Stimulated activated CD8-positive, alpha-beta memory T cell treated with anti-CD3 and anti-CD28 coated beads, Interleukin-4, amount 100 ng/mL, for 24 hours (primary cell): Measurements from ENCODE around the gene MRPL34.
"Not testable (repeated sequence)": the region's sequence is repeated elsewhere in the genome, so short reads cannot be mapped to it uniquely, and the experiment has no call there.

Experiments
- DNase-seq: peaks from one replicate; pipeline ENCODE4 v3.0.0-alpha.2; 2020; ENCODE audit warnings: low read depth

The MRPL34 gene

DNA sequence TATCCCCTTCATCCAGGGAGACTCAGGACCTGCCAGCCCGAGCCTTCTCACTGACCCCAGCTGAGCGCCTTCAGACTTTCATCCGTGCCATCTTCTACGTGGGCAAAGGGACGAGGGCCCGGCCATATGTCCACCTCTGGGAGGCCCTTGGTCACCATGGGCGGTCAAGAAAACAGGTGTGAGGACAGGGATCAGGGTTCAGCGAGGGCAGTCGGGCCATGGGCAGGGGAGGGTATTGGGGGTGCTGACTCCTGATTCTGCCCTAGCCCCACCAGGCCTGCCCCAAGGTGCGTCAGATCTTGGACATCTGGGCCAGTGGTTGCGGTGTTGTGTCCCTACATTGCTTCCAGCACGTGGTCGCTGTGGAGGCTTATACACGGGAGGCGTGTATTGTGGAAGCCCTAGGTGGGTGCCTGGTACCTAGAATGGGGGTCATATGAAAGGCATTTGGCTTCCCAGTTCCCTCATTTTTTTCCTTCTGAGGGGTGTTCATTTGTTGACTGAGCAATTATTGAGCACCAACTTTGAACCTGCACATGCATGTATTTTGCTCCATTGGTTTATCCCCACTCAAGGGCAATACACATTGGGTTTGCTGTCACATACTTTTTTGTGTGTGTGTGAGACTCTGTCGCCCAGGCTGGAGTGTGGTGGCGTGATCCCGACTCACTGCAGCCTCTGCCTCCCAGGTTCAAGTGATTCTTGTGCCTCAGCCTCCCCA lies 20.1 kb upstream of the MRPL34 start:
- no peak for DNase-seq

DNA sequence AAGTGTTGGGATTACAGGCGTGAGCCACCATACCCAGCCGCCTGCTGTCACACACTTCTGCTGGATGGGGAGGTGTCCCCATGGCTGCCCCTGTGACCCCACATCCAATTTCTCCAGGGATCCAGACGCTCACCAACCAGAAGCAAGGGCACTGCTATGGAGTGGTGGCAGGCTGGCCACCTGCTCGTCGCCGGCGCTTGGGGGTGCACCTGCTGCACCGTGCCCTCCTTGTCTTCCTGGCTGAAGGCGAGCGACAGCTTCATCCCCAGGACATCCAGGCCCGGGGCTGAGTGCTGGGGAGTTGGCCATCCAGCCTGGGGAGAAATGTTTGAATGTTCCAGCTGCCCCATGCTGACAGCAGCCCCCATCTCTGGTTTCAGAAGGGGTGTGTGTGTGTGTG lies 19.4 kb upstream of the MRPL34 start:
- no peak for DNase-seq

DNA sequence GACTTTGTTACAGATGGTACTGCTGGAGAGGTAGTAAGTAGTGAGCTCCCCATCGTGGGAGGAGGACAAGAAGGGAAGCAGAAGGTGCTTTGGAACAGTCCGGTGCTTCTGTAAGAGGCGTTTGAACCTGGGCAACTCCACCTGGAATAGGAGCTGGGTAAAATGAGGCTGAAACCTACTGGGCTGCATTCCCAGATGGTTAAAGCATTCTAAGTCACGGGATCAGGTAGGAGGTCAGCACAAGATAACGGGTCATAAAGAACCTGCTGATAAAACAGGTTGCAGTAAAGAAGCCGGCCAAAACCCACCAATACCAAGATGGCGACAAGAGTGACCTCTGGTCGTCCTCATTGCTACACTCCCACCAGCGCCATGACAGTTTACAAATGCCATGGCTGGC lies 18.9 kb upstream of the MRPL34 start:
- no peak for DNase-seq

DNA sequence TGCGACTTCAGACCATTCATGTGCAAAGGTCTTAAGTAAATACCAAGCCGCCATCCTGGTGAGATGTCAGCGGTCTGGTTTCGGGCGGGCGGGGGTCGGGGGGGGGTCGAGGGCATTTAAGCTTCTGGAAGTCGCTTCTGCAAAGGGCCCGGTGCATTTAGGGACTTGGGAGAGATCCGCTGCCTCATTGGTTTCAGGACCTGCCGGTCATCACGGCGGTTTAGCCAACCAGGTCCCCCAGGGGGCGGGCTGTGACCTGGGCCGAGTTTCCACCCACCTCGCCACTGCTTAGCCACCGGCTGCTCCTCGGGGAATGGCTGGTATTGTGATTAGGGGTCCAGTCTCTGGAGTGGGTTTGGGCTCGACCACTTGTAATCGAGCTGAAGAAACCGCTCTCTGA lies 16.2 kb upstream of the MRPL34 start:
- peak; percentile 45 for DNase-seq

DNA sequence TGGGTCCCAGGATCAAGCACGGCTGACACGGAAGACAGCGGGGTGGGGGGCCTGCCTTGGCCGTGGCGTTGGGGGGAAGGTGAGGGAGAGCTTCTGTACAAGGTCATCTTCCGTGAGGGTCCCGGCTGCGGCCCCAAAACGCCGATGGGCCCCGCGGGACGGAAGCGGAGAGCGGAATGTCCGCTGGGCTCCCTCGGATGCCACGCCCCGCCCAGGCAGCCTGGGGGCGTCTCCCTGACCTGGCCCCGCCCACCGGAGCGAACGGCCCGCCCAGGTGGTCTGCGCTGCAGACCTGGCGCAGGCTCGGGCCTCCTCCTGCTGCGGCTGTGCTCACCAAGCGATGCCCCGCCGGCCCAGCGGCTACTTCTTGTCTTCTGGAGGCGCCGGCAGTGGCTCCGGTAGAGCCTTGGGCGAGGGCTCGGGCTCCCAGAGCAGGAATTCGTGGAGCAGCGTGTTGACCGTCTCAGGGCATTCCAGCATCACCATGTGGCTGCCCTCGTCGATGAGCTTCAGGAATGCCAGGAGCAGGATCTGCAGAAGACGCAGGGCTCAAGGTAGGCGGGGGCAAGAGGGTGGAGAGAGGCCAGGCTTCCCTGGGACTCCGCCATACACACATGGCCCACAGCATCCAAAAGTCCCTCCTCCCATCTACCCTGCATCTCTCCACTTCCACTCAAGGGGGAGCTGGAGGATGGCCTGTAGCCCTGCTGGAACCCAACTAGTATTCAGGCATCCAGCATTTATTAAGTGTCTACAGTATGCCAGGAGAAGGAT lies 13.2 kb upstream of the MRPL34 start:
- DNase-seq, result peak; percentile 70

DNA sequence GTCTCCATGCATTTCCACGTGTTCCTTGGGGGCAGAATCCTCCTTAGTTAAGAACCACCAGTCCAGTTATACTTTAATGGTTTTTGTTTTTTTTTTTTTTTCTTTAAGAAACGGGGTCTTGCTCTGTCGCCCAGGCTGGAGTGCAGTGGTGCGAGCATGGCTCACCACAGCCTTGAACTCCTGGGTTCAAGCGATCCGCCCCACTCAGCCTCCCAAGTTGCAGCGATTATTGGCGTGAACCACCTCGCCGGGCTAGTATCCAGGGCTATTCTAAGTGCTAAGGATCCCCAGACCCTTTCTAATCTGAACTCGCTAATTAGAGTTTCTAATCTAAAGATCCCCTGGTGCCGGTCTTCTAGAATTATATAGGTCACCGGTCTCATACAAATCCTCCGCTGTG lies 12.1 kb upstream of the MRPL34 start:
- DNase-seq, result no peak

DNA sequence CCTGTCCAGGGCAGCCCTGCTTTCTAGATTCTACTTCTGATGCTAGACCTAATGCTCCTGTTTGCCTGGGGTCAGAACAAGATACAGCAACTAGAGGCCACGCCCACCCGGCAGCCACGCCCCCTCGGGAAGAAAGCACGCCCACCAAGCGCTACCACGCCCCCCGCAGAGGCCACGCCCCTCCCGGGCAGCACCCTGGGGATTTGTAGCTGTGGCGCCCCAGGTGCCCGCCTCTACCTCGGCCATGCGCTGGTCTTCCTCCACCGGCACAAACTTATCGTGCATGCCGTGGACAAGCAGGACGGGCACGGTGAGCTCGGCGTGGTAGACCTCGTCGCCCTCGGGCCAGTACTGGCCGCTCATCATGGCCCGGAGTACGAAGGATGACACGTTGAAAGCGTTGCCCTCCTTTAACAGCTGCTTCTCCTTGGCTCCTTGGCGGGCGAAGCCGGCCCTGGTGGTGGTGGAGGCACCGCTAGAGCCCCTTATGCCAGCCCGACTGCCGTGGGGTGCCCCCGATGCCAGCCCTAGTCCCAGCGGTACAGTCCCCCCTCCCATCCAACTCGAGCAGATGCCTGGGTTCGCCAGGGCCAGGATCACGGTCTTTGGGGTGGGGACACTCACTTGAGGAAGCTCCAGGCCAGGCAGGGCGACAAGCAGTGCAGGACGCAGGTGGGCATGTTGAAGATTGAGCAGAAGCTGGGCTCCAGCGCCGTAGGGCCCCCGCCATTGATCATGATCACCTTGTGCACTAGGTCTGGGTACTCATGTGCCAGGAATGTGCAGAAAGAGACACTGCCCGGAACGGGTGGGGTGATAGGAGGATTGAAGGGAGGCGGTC lies 11.4 kb upstream of the MRPL34 start:
- peak; percentile 38 for DNase-seq

DNA sequence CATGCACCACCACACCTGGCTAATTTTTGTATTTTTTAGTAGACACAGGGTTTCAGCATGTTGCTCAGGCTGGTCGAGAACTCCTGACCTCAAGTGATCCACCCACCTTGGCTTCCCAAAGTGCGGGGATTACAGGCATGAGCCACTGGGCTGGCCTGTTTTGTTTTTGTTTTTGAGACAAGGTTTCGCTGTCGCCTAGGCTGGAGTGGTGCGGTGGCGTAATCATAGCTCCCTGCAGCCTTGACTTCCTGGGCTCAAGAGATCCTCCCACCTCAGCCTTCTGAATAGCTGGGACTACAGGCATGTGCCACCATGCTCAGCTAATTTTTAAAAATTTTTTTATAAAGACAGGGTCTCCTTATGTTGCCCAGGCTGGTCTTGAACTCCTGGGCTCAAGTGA lies 10.1 kb upstream of the MRPL34 start:
- not testable (repeated sequence) for DNase-seq

DNA sequence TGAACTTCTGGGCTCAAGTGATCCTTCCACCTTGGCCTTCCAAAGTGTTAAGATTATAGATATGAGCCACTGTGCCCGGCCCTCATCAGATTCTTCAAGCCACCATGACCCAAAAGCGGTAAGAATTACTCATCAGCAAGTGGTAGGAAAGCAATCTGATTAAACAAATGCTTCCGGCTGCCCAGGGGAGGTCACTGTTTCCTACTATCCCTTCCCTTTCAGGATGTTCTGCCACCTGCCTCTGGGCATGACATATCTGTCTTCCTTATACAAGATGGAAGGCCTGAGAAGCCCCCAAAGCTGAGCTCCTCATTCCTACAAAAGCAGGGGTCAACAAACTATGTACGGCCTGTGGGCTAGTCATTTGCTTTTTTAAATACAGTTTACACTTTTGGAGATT lies 9.4 kb upstream of the MRPL34 start:
- DNase-seq, result no peak

DNA sequence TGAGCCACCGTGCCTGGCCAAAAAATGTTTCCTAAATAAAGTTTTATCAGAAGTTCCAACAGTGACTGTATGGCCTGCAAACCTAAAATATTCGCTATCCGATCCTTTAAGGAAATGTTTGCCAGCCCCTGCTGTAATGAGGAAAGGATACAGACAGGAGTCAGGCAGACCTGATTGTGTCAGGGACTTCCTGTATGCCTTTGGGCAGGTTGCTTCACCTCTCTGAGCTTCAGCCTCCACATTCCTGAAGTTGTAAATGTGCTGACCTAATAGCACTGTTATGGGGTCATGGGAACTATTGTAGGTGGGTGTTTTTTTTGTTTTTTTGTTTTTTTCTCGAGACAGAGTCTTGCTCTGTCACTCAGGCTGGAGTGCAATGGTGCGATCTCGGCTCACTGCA lies 8.7 kb upstream of the MRPL34 start:
- no peak for DNase-seq

DNA sequence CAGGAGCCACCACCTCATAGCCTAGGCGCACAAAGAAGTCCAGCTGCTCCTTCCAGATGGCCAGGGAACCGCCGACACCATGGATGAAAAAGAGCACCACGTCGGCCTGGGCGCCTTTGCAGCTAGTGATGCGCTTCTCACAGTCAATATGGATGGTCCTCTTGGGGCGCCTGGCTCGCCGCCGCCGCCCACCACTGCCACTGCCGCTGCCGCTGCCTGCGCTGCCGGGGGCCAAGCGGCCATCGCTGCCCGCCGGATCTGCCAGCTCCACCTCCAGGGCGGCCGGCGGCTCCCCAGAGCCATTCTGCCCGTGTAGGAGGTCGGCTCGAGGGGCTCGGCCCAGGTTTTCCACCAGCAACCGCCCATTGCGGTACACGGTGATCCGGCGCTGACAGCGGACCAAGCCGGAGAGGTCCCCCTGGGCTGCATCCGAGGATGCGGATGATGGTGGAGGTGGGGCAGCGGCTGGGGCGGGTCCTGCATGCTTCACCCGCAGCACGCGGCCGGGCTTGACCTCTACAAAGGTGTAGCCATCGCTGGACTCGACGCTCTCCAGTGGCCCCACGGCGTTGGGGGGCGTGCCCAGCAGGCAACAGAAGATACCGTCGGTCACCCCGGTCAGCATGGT lies 4.6 kb upstream of the MRPL34 start:
- no peak for DNase-seq

DNA sequence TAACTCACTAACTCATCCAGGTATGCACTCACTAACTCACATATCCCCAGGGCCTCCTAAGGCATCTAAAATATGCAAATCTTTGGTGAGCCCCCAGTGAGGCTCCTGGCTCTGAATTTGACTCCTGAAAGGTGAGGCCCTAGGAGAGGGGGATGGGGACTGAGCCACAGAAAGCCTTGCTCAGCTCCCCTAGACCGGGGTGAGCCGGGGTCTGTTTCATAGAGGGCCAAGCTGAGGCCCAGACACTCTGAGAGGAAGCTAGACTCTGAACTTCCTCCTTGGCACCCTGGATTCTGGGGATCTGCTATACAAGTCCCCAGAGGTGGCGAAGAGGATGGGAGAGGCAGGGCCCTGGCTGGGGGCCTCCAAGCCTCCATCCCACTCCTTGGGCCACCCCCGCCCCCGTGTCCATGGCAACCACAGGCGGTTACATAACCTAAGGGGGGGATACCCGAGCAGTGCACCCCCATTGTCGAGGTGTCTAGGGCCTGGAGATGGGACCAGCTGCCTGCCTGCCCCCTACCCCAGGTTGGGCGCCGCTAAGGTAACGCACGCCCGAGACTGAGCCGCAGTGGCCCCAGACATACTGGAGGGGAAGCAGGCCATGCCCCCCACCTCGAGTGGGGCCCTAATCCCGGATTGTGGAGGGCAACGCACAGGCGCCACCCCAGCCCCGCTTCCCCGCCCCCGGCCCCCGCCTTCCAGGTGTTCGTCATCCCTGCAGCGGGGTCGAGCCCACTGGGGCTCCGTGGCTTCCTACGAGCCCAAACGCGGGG lies 3.1 kb upstream of the MRPL34 start:
- DNase-seq, result no peak

DNA sequence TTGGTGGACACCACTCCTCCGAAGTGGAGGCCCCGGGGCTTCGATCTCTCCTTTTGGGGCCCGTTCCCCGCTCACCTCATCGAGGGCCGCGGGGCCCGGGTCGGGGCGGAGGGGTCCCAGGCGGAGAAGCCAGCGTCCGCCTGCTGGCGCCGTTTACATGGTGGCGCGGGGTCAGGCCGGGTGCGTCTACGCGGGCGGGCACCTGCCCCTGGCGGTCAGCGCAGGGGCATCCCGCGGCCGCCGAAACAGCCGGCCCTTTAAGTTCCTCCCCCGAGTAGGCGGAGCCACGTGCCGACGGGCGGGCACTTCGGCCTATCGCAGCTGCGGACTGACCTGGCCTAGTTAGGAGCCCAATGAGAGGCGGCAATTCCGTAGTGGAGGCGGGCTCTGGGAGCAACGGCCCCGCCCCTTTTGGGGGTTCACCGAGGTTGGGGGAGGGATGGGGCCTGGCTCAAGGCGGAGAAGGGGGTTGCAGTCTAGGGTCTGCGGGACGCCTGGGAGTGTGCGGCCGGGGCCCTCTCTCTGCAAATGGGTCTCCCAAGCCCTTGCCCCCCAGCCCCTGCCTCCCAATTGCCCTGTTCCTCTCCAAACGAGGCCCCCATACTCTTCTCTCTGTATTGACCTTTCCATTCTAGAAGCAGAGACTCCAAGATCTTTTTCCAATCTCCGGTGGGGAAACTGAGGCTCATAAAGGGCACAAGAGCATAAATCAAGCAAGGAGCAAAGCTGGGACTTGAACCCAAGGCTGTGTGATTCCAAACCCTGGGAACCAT lies 2.3 kb upstream of the MRPL34 start, which contains the start of gene ABHD8:
TSS of gene ABHD8 (minus strand) at position 259 of the 773 bp plus-strand sequence. CDS start 1,809 bp downstream, outside the sequence.
- DNase-seq, result peak; percentile 91

DNA sequence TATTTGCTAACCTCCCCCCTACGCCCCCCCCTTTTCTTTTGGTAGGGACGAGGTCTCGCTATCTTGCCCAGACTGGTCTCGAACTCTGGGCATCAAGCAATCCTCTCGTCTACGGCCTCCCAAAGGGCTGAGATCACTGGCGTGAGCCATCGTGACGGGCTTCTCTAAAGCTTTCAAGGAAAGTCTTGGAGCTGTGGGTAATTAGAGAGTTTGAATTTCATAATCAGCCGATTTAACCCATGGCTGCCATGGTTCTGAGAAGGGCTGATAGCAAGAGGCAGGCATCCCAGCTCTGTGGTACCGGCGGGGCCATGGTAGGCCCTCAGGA lies 1.8 kb upstream of the MRPL34 start:
- no peak for DNase-seq

DNA sequence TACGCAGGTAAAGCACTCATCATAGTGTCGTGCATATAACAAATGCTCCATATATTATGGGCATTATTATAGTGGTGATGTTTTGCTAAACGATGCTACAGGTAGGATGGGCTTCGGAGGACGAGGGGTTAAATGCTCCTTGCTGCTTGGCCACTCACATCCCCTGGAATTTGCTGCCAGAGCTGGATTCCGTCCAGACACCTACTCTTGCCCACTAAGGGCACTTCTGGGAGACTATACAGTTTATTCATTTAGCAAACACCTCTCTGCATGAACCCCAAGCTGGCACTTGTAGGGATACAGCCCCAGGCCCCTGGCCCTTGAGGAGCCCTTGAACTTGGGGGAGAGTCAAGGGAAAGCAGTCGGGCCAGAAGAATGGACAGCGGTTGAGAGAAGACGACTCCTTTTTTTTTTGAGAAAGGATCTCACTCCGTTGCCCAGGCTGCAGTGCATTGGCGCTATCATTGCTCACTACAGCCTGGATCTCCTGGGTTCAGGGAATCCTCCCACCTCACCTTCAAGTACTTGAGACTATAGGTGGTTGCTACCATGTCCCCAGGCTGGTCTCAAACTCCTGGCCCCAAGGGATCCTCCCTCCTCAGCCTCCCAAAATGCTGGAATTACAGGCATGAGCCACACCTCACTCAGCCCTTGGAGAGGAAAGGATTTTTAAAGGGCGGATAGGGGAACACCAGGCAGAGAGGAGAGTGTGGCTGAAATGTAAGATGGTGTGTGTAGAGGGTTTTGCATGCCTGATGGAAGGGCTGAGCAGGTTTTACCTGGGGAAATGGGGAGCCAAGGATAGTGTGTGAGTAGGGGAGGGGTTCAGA lies 1.1 kb upstream of the MRPL34 start:
- DNase-seq, result no peak

DNA sequence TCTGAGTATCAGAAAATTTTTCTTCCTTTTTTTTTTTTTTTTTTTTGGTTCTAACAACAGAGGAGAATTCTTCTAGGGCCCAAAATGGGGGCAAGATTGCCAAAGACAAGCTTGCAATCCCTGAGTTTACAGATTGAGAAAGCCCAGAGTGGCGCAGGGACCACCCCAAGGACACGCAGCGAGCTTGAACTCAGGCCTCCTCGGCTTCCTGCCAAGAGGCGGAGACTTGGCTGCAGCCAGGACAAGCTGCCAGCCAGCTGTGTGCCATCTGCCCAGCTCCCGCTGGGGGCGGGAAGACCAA lies 506 bp upstream of the MRPL34 start:
- no peak for DNase-seq

DNA sequence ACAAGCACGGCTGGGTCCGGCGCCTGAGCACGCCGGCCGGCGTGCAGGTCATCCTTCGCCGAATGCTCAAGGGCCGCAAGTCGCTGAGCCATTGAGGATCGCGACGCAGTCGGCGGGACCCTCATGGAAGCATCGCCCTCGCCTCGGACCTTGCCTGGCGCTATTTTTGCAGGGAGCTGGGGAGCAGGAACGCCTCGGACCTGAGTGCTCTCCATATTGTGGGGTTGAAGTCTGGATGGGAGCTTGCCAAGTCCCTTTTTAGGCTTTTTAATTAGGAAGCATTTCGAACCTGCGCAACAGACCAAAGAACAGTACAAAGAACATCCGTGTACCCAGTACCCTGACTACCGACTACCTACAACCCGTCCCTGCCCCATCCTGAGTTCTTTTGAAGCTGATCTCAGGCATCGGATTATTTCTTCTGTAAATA lies 628 bp downstream of the MRPL34 start:
- no peak for DNase-seq

DNA sequence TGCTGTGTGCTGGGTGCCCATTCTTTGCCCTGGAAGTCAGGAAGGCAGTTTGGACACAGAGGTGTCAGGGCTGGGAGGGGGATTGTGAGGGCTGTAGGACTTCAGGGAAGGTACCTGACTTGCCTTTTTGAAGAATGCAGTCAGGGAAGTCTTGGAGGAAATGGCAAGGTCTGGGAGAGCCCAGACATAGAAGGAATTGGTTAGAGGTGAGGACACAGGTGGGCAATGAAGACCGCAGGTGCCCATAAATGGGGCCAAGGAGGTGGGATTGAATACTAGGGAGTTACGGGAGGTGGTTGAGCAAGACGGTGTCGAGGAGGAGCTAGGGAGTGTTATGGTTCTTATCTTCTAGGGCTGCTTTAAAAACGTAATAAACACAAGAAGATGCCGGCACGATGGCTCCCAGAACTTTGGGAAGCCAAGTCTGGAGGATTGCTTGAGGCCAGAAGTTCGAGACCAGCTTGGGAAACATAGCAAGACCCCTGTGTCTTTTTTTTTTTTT lies 2.3 kb downstream of the MRPL34 start:
- no peak for DNase-seq

DNA sequence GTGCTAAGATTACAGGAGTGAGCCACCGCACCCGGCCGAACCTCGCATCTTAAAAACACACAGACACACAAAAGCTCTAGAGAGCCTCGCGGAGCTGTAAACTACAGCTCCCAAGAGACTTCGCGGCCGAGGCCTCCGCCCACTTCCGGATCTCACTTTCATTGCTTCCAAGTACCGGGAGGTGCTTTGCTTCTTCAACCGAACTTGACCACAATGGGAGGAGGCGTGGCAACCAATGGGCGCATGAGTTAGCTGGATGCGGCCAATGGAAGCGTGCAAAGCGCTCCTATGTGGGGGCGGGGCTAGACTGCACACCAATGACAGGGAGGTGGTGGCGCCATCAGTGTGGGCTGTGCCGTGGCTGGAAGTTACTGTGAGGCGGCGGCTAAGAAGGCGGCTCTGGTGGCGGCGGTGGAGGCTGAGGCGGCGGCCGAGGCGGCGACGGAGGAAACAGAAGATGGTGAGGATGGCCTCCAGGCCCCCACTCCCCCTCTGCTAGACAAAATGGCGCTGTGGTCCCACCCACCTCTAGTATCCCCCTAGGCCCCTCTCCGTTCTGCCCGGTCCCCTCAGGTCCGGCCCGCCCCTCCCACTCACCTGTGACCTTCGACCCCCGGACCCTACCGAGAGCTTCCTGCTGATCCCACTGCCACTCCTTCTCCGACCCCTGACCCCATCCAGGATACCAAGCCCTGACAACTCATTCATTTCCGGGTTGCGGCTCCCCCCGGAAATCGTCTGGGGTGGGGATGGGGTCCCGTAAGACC lies 3.7 kb downstream of the MRPL34 start, which contains the start of gene DDA1:
TSS of gene DDA1 (plus strand) at position 366 of the 767 bp plus-strand sequence. CDS start at position 458, 92 bp downstream.
- DNase-seq, result peak; percentile 99
